ENCODE data around the gene NAALAD2.

NAALAD2 gene

GRCh38 chr11:90168571-90168970 lies 34.1 kb downstream of the NAALAD2 start:
- peaks cover 23% of the 10 kb centered on the region for H3K36me3 ChIP-seq
- DNase-seq = no peak
- no peak overlapping the region for H3K4me3 ChIP-seq (ENCODE audit: low read depth, low read length)
- H3K9me3 ChIP-seq = no peaks in the 10 kb centered on the region
- H3K4me1 ChIP-seq = no peaks in the 10 kb centered on the region; the same call in 1 of the 2 replicates
- TF ChIP-seq, protein P1, sequence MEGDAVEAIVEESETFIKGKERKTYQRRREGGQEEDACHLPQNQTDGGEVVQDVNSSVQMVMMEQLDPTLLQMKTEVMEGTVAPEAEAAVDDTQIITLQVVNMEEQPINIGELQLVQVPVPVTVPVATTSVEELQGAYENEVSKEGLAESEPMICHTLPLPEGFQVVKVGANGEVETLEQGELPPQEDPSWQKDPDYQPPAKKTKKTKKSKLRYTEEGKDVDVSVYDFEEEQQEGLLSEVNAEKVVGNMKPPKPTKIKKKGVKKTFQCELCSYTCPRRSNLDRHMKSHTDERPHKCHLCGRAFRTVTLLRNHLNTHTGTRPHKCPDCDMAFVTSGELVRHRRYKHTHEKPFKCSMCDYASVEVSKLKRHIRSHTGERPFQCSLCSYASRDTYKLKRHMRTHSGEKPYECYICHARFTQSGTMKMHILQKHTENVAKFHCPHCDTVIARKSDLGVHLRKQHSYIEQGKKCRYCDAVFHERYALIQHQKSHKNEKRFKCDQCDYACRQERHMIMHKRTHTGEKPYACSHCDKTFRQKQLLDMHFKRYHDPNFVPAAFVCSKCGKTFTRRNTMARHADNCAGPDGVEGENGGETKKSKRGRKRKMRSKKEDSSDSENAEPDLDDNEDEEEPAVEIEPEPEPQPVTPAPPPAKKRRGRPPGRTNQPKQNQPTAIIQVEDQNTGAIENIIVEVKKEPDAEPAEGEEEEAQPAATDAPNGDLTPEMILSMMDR (IDR thresholded peaks at IDR 0.05; ENCODE audit: low read depth, low read length) = no peak
- no peaks in the 10 kb centered on the region for H3K27me3 ChIP-seq

GRCh38 chr11:90171359-90171758 lies 36.9 kb downstream of the NAALAD2 start:
- Histone ChIP-seq H3K27me3 (no peaks in the 10 kb centered on the region), H3K36me3 (peaks cover 18% of the 10 kb centered on the region), H3K4me3 (ENCODE audit: low read depth, low read length) (no peak overlapping the region), H3K9me3 (no peaks in the 10 kb centered on the region), H3K4me1 (peaks cover 11% of the 10 kb centered on the region)
- DNase-seq = no peak
- TF ChIP-seq, protein P1 (IDR thresholded peaks at IDR 0.05; ENCODE audit: low read depth, low read length) = no peak

DNA sequence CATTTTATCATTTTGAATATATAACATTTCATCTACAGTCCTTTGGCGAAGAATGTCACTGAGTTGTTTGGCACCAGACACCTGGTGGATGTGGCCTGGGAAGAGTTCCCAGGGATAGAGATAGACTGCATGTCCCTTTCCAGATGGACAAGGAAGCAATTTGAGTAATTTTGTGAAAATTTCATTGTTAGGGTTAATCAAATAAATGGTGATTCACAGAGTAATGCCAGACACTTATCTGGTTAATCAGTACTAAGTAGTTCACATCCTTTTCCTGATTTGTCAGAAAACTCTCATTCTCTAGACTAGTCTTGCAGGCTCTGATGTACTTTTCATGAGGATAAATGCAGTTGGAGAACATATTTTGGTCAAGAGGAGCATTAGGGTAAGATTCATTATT lies 41.6 kb downstream of the NAALAD2 start:
- Histone ChIP-seq H3K36me3 (peaks cover 7% of the 10 kb centered on the region), H3K4me3 (ENCODE audit: low read depth, low read length) (no peak overlapping the region), H3K4me1 (peaks cover 15% of the 10 kb centered on the region), H3K27me3 (no peaks in the 10 kb centered on the region), H3K9me3 (no peaks in the 10 kb centered on the region)
- TF ChIP-seq, protein P1 (IDR thresholded peaks at IDR 0.05; ENCODE audit: low read depth, low read length) = no peak
- peak; percentile 18 for DNase-seq

DNA sequence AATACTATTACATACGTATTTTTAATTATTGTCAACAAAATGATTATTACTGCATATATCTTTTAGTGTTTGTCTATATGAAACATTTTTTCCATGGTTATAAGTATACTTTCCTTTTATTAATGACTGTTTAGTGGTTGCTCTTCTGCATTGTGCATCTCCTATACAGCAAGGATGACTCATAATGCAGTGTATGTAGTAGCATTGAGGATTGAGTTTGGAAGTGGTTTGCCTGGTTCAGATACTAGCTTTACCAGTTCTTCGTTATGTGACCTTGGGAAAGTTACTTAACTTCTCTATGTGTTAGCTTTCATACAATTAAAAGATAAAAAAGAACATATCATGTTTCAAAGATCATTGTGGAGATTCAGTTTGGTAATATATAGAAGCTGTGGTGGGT lies 44.3 kb downstream of the NAALAD2 start:
- Histone ChIP-seq H3K9me3 (no peaks in the 10 kb centered on the region), H3K4me3 (ENCODE audit: low read depth, low read length) (no peak overlapping the region), H3K27me3 (no peaks in the 10 kb centered on the region), H3K4me1 (peaks cover 15% of the 10 kb centered on the region), H3K36me3 (peaks cover 9% of the 10 kb centered on the region)
- no peak for DNase-seq
- TF ChIP-seq, protein P1 (IDR thresholded peaks at IDR 0.05; ENCODE audit: low read depth, low read length) = no peak

GRCh38 chr11:90179923-90180322 lies 45.5 kb downstream of the NAALAD2 start:
- no peaks in the 10 kb centered on the region for H3K9me3 ChIP-seq
- TF ChIP-seq, protein P1 (IDR thresholded peaks at IDR 0.05; ENCODE audit: low read depth, low read length) = no peak
- H3K4me3 ChIP-seq (ENCODE audit: low read depth, low read length) = no peak overlapping the region
- peaks cover 11% of the 10 kb centered on the region for H3K36me3 ChIP-seq
- DNase-seq = no peak
- no peaks in the 10 kb centered on the region for H3K27me3 ChIP-seq
- peaks cover 15% of the 10 kb centered on the region for H3K4me1 ChIP-seq

GRCh38 chr11:90187839-90188238 lies 53.4 kb downstream of the NAALAD2 start:
- Histone ChIP-seq H3K27me3 (no peaks in the 10 kb centered on the region), H3K9me3 (no peaks in the 10 kb centered on the region), H3K36me3 (peaks cover 35% of the 10 kb centered on the region), H3K4me1 (no peaks in the 10 kb centered on the region), H3K4me3 (ENCODE audit: low read depth, low read length) (no peak overlapping the region)
- TF ChIP-seq, protein P1 (IDR thresholded peaks at IDR 0.05; ENCODE audit: low read depth, low read length) = no peak
- DNase-seq = no peak
